Panc1 (cell line): Measurements from ENCODE around the gene KTI12. TPM values are rescaled to one million over a fixed set of nuclear protein-coding genes. Genes with fewer than 3 reads are reported as not detected.

Experiments
- ATAC-seq: fragments of 200-7000 bp; cut with Tn5 transposase; 2 replicates; pipeline ENCODE4 v1.9.1; 2020; ENCODE audit warnings: mild to moderate bottlenecking, moderate library complexity
- BruUV-seq: library from RNA; stranded (reverse); fragments of 400-500 nt; replicated peaks from 2 replicates; lab custom pipeline; 2021; lab: Mats Ljungman, UMichigan
- CTCF ChIA-PET: fragments of 300-600 bp; sonication (Branson Sonifier 250); formaldehyde crosslinking; loops from one replicate; lab custom pipeline; 2022; ENCODE audit warnings: antibody characterized with exemption; lab: Charles Lee
- POLR2A ChIA-PET: fragments of 300-600 bp; sonication (Branson Sonifier 250); formaldehyde crosslinking; loops from one replicate; lab custom pipeline; 2022; ENCODE audit warnings: antibody characterized with exemption; lab: Charles Lee
- DNase-seq: peaks from one replicate; pipeline ENCODE4 v3.0.0-alpha.2; 2010; ENCODE audit warnings: low read depth, low spot score
- H3K27ac ChIP-seq: 2 replicates; pipeline ENCODE4 v1.5.1; 2011; ENCODE audit warnings: mild to moderate bottlenecking, low read length, inconsistent platforms
- H3K27me3 ChIP-seq: fragments of 200-500 bp; sonication (Bioruptor generic); 2 replicates; pipeline ENCODE4 v1.6.0; 2014; ENCODE audit warnings: low read length, inconsistent platforms; ENCODE audit not compliant: control insufficient read depth, insufficient read depth
- H3K36me3 ChIP-seq: fragments of 200-500 bp; sonication (Bioruptor generic); 2 replicates; pipeline ENCODE4 v1.5.1; 2014; ENCODE audit warnings: inconsistent platforms, mild to moderate bottlenecking, low read length, moderate library complexity; ENCODE audit not compliant: control insufficient read depth, insufficient read depth
- H3K4me1 ChIP-seq: 2 replicates; pipeline ENCODE4 v1.5.1; 2011; ENCODE audit warnings: inconsistent platforms, mild to moderate bottlenecking, low read length, moderate library complexity; ENCODE audit not compliant: control insufficient read depth, insufficient read depth
- H3K4me3 ChIP-seq, 2 experiments: 2 replicates each; pipeline ENCODE4 v1.5.1; 2011 to 2012; ENCODE audit warnings: low read depth in 2 of 2, low read length in 2 of 2, mild to moderate bottlenecking in 2 of 2, inconsistent platforms in 1 of 2, moderate library complexity in 1 of 2
- H3K9me3 ChIP-seq: fragments of 200-500 bp; sonication (Bioruptor generic); 2 replicates; pipeline ENCODE4 v1.5.1; 2014; ENCODE audit warnings: low read depth, mild to moderate bottlenecking, inconsistent platforms, low read length, moderate library complexity; ENCODE audit not compliant: control insufficient read depth, insufficient read depth
- POLR2AphosphoS5 ChIP-seq: IDR thresholded peaks from 2 replicates; pipeline ENCODE4 v1.6.1; 2012; ENCODE audit warnings: mild to moderate bottlenecking, low read depth, low read length, moderate library complexity
- SIN3A ChIP-seq: IDR thresholded peaks from 2 replicates; pipeline ENCODE4 v1.6.1; 2012; ENCODE audit warnings: low read depth, mild to moderate bottlenecking, low read length, moderate library complexity, borderline replicate concordance; ENCODE audit not compliant: insufficient read depth
- TCF7L2 ChIP-seq: IDR thresholded peaks from 2 replicates; pipeline ENCODE4 v1.6.1; 2011; ENCODE audit warnings: mild to moderate bottlenecking, low read depth, low read length, inconsistent platforms
- in situ Hi-C: cut with HindIII; loops from 2 replicates; pipeline ENCODE4 v1.10.0; 2016; ENCODE audit warnings: low sequenced_read_pairs, low pct_unique_long_range_greater_than_20kb
- intact Hi-C: fragments of 100-400 bp; cut with micrococcal nuclease; formaldehyde crosslinking; loops from one replicate; pipeline ENCODE4 v1.10.0; 2022; ENCODE audit not compliant: unreplicated experiment
- total RNA-seq: library from RNA; stranded (reverse); gene quantifications from one replicate; pipeline ENCODE4 v1.2.1, GENCODE V29; 2021; ENCODE audit not compliant: unreplicated experiment
- TF ChIP-seq, protein P1 (sequence below): fragments of 450-650 bp; IDR thresholded peaks from 2 replicates; pipeline ENCODE4 v1.5.1; 2017; ENCODE audit warnings: mild to moderate bottlenecking
- TF ChIP-seq, protein P2 (sequence below), 2 experiments: IDR thresholded peaks; 2 replicates each; pipeline ENCODE4 v1.6.1; 2011 to 2012; ENCODE audit warnings: low read depth in 2 of 2, control low read depth in 1 of 2, low read length in 1 of 2, mild to moderate bottlenecking in 1 of 2, moderate library complexity in 1 of 2; ENCODE audit not compliant: insufficient read depth in 1 of 2

KTI12 gene
- total RNA-seq, 1 experiment from 2014 or later = 13.1 TPM

GRCh38 chr1:51982161-51982560 lies 51.4 kb downstream of the KTI12 start:
- H3K27ac ChIP-seq = no peak overlapping the region
- intact Hi-C loops (no loop called here), in situ Hi-C loops (no loop called here)
- no peaks in the 10 kb centered on the region for H3K9me3 ChIP-seq
- DNase-seq = no peak
- BruUV-seq = no TSS peak
- ChIA-PET CTCF (no interaction called here), POLR2A (no interaction called here)
- no peaks in the 10 kb centered on the region for H3K4me1 ChIP-seq
- no peak overlapping the region for H3K4me3 ChIP-seq
- no peak for TF ChIP-seq SIN3A
- TF ChIP-seq, protein P1, sequence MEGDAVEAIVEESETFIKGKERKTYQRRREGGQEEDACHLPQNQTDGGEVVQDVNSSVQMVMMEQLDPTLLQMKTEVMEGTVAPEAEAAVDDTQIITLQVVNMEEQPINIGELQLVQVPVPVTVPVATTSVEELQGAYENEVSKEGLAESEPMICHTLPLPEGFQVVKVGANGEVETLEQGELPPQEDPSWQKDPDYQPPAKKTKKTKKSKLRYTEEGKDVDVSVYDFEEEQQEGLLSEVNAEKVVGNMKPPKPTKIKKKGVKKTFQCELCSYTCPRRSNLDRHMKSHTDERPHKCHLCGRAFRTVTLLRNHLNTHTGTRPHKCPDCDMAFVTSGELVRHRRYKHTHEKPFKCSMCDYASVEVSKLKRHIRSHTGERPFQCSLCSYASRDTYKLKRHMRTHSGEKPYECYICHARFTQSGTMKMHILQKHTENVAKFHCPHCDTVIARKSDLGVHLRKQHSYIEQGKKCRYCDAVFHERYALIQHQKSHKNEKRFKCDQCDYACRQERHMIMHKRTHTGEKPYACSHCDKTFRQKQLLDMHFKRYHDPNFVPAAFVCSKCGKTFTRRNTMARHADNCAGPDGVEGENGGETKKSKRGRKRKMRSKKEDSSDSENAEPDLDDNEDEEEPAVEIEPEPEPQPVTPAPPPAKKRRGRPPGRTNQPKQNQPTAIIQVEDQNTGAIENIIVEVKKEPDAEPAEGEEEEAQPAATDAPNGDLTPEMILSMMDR = no peak
- no peak for TF ChIP-seq POLR2AphosphoS5
- no peak for TF ChIP-seq TCF7L2
- TF ChIP-seq, protein P2, sequence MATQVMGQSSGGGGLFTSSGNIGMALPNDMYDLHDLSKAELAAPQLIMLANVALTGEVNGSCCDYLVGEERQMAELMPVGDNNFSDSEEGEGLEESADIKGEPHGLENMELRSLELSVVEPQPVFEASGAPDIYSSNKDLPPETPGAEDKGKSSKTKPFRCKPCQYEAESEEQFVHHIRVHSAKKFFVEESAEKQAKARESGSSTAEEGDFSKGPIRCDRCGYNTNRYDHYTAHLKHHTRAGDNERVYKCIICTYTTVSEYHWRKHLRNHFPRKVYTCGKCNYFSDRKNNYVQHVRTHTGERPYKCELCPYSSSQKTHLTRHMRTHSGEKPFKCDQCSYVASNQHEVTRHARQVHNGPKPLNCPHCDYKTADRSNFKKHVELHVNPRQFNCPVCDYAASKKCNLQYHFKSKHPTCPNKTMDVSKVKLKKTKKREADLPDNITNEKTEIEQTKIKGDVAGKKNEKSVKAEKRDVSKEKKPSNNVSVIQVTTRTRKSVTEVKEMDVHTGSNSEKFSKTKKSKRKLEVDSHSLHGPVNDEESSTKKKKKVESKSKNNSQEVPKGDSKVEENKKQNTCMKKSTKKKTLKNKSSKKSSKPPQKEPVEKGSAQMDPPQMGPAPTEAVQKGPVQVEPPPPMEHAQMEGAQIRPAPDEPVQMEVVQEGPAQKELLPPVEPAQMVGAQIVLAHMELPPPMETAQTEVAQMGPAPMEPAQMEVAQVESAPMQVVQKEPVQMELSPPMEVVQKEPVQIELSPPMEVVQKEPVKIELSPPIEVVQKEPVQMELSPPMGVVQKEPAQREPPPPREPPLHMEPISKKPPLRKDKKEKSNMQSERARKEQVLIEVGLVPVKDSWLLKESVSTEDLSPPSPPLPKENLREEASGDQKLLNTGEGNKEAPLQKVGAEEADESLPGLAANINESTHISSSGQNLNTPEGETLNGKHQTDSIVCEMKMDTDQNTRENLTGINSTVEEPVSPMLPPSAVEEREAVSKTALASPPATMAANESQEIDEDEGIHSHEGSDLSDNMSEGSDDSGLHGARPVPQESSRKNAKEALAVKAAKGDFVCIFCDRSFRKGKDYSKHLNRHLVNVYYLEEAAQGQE (IDR thresholded peaks at IDR 0.05; ENCODE audit: insufficient read depth in 1 of 2, low read depth in 2 of 2, low read length in 1 of 2) = no peak
- ATAC-seq = no peak
- H3K36me3 ChIP-seq = no peaks in the 10 kb centered on the region
- H3K27me3 ChIP-seq = no peaks in the 10 kb centered on the region

Other genes with a start within 250 kb of the KTI12 start
- gene NRDC, start 155.1 kb downstream of the KTI12 start, total RNA-seq = 180 TPM
- 1.2 TPM for gene RAB3B, start 43.1 kb downstream of the KTI12 start, total RNA-seq
- 77.5 TPM for gene TXNDC12, start 21.4 kb upstream of the KTI12 start, total RNA-seq
- gene BTF3L4, start 22.5 kb upstream of the KTI12 start, total RNA-seq = 65.6 TPM
- gene ZFYVE9, start 108.3 kb upstream of the KTI12 start, total RNA-seq = 18.0 TPM